ENCODE measurements around the gene RASAL1. TPM values are rescaled to one million over a fixed set of nuclear protein-coding genes. Genes with fewer than 3 reads are reported as not detected.

Gene RASAL1
- total RNA-seq, 1 donor = not detected

DNA sequence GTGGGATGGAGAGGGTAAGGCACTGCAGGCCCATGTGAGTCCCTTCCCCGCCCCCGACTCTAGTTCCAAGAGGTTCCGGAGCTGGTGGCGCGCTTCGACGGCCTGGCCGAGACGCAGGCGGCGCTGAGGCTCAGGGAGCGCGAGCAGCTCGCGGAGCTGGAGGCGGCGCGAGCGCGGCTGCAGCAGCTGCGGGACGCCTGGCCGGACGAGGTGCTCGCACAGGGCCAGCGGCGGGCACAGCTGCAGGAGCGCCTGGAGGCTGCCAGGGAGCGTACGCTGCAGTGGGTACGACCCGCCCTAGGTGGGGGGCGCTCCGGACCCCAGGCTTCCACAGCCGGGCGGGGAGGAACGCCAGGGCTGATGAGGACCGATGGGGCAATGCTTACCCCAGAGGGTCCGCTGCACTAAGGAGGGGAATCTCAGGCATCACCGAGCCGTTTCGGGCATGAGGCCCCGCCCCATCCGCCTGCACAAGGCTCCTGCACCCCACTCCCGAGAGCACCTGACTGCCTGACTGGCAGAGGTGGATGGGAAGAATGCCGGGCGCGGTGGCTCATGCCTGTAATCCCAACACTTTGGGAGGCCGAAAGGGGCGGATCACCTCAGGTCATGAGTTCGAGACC, 18.9 kb upstream of the RASAL1 start:
- peak overlapping the region; percentile 28 for H3K4me3 ChIP-seq (ENCODE audit: insufficient read depth, low read length)
- H3K4me2 ChIP-seq (ENCODE audit: insufficient read depth, low read length) = peak overlapping the region; percentile 32
- peak; percentile 87 for DNase-seq (ENCODE audit: insufficient read length, low spot score, missing footprints)
- no peaks in the 10 kb centered on the region for H3K79me2 ChIP-seq (ENCODE audit: insufficient read depth, low read length)
- H3K27ac ChIP-seq (ENCODE audit: low read depth, low read length) = no peak overlapping the region
- peaks cover 49% of the 10 kb centered on the region for H3K27me3 ChIP-seq (ENCODE audit: insufficient read depth, low read length)
- H3K36me3 ChIP-seq (ENCODE audit: insufficient read depth, low read length) = peaks cover 10% of the 10 kb centered on the region
- peaks cover 6% of the 10 kb centered on the region for H3K4me1 ChIP-seq (ENCODE audit: insufficient read depth, low read length)
- TF ChIP-seq, protein P1, sequence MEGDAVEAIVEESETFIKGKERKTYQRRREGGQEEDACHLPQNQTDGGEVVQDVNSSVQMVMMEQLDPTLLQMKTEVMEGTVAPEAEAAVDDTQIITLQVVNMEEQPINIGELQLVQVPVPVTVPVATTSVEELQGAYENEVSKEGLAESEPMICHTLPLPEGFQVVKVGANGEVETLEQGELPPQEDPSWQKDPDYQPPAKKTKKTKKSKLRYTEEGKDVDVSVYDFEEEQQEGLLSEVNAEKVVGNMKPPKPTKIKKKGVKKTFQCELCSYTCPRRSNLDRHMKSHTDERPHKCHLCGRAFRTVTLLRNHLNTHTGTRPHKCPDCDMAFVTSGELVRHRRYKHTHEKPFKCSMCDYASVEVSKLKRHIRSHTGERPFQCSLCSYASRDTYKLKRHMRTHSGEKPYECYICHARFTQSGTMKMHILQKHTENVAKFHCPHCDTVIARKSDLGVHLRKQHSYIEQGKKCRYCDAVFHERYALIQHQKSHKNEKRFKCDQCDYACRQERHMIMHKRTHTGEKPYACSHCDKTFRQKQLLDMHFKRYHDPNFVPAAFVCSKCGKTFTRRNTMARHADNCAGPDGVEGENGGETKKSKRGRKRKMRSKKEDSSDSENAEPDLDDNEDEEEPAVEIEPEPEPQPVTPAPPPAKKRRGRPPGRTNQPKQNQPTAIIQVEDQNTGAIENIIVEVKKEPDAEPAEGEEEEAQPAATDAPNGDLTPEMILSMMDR (IDR thresholded peaks at IDR 0.05; ENCODE audit: extremely low read depth, low read depth, low read length) = no peak
- no peaks in the 10 kb centered on the region for H3K9me3 ChIP-seq (ENCODE audit: low read depth, low read length)
- H2AFZ ChIP-seq (ENCODE audit: low read length) = no peak overlapping the region
- H4K20me1 ChIP-seq (ENCODE audit: insufficient read depth, low read length) = peaks cover 1% of the 10 kb centered on the region

DNA sequence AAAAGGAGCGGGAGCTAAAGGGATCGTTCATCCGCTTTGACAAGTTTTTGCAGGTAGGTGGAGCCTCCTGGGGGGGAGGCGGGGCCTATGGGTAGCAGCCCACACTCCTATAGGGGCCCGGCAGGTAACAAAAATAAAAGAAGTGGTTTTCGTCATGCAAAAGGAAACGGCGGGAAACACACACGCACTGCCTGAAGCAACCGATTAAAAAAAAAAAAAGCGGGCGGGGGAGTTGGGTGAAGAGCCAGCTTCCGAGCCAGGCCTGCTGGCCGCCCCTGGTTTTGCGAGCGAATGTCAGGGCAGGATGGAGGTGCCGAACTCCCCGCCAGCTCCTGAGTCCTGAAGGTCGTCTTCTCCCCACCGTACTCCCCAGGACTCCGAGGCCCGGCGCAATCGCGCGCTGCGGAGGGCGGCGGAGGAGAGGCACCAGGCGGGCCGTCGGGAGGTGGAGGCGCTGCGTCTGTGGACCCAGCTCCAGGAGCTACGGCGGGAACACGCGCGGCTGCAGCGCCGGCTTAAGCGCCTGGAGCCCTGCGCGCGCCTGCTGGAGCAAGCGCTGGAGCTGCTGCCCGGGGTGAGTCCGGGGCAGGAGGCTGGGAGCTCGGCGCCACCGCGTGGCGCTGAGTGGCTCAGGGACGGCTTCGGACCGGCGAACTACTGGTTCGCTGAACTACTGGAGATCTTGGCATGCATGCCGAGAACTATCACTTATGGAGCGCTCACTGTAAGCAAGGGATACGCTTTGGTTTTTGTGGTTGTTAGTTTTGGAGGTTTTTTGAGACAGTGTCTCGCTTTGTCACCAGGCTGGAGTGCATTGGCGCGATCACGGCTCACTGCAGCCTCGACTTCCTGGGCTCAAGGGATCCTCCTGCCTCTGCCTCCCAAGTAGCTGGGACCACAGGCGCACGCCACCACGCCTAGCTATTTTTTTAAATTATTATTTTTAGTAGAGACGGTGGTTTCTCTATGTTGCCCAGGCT, 17.6 kb upstream of the RASAL1 start:
- H3K27me3 ChIP-seq (ENCODE audit: insufficient read depth, low read length) = peaks cover 49% of the 10 kb centered on the region
- H3K36me3 ChIP-seq (ENCODE audit: insufficient read depth, low read length) = peaks cover 5% of the 10 kb centered on the region
- peak overlapping the region; percentile 75 for H3K4me2 ChIP-seq (ENCODE audit: insufficient read depth, low read length)
- peaks cover 6% of the 10 kb centered on the region for H3K4me1 ChIP-seq (ENCODE audit: insufficient read depth, low read length)
- no peaks in the 10 kb centered on the region for H3K79me2 ChIP-seq (ENCODE audit: insufficient read depth, low read length)
- H4K20me1 ChIP-seq (ENCODE audit: insufficient read depth, low read length) = no peaks in the 10 kb centered on the region
- H2AFZ ChIP-seq (ENCODE audit: low read length) = no peak overlapping the region
- peak; percentile 99 for DNase-seq (ENCODE audit: insufficient read length, low spot score, missing footprints)
- TF ChIP-seq, protein P1 (IDR thresholded peaks at IDR 0.05; ENCODE audit: extremely low read depth, low read depth, low read length) = peak; percentile 26
- H3K4me3 ChIP-seq (ENCODE audit: insufficient read depth, low read length) = peak overlapping the region; percentile 58
- H3K27ac ChIP-seq (ENCODE audit: low read depth, low read length) = no peak overlapping the region
- H3K9me3 ChIP-seq (ENCODE audit: low read depth, low read length) = no peaks in the 10 kb centered on the region

DNA sequence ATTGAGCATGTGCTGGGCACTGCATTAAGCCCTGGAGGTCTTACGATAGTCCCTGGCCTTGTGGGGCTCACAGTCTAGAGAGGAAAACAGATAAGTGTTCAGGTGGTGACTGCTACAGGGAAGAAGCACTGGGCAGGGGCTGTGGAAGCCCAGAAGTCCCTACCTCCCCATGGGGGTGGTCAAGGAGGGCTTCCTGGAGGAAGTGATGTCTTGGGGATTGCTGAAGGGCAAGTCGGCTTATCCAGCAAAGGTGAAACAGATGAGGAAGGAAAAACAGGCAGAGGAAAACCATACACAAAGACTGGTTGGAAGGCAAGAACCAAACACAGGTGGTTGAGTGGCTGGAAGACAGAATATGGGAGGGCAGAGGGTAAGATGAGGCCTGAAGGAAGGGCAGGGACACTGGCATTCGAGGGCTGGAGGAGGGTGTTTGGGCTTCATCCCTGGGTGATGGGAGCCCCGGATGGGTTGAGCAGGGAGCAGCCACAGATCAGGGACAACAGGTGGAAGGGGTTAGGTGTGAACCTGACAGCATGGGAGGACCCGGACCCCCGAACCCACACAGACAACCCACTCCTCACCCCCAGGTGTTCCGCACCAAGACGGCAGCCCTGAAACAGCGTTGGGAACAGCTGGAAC, 16.8 kb upstream of the RASAL1 start:
- Histone ChIP-seq H3K27ac (ENCODE audit: low read depth, low read length) (no peak overlapping the region), H4K20me1 (ENCODE audit: insufficient read depth, low read length) (no peaks in the 10 kb centered on the region), H3K9me3 (ENCODE audit: low read depth, low read length) (no peaks in the 10 kb centered on the region), H3K79me2 (ENCODE audit: insufficient read depth, low read length) (no peaks in the 10 kb centered on the region), H3K4me1 (ENCODE audit: insufficient read depth, low read length) (peaks cover 6% of the 10 kb centered on the region), H3K4me2 (ENCODE audit: insufficient read depth, low read length) (peak overlapping the region; percentile 75), H2AFZ (ENCODE audit: low read length) (no peak overlapping the region), H3K4me3 (ENCODE audit: insufficient read depth, low read length) (peak overlapping the region; percentile 58), H3K36me3 (ENCODE audit: insufficient read depth, low read length) (no peaks in the 10 kb centered on the region), H3K27me3 (ENCODE audit: insufficient read depth, low read length) (peaks cover 49% of the 10 kb centered on the region)
- DNase-seq (ENCODE audit: insufficient read length, low spot score, missing footprints) = no peak
- TF ChIP-seq, protein P1 (IDR thresholded peaks at IDR 0.05; ENCODE audit: extremely low read depth, low read depth, low read length) = no peak

Measured in osteoblast (primary cell).